K562 (cell line): ENCODE measurements around the gene SNX25.

Source experiments
- ATF1 ChIP-seq, 2 experiments: fragments of 450-650 bp in 1 of 2; IDR thresholded peaks; 2 replicates each; pipeline ENCODE4 v1.6.1; 2016; ENCODE audit warnings: missing compliant biosample characterization in 1 of 2, missing genetic modification characterization in 1 of 2
- CREBBP ChIP-seq: IDR thresholded peaks from one replicate; pipeline ENCODE4 v1.6.1; 2012; ENCODE audit warnings: low read depth, mild to moderate bottlenecking, control low read depth, inconsistent platforms, low read length
- NR2F6 ChIP-seq: fragments of 450-650 bp; formaldehyde crosslinking; IDR thresholded peaks from 2 replicates; pipeline ENCODE4 v1.4.0; 2020; ENCODE audit warnings: mild to moderate bottlenecking
- USF1 ChIP-seq: sonication (generic); formaldehyde crosslinking; IDR thresholded peaks from 2 replicates; pipeline ENCODE4 v1.9.0; 2022; ENCODE audit warnings: mild to moderate bottlenecking, missing genetic modification reagents
- ZBTB49 ChIP-seq: sonication (generic); formaldehyde crosslinking; IDR thresholded peaks from 2 replicates; pipeline ENCODE4 v1.8.0; 2022; ENCODE audit warnings: missing genetic modification reagents, mild to moderate bottlenecking, borderline replicate concordance
- ZNF511 ChIP-seq: sonication (generic); formaldehyde crosslinking; IDR thresholded peaks from 2 replicates; pipeline ENCODE4 v1.8.0; 2022; ENCODE audit warnings: mild to moderate bottlenecking, missing genetic modification reagents
- TF ChIP-seq, protein P1 (sequence below): fragments of 200-800 bp; sonication (Bioruptor generic); IDR thresholded peaks from 2 replicates; pipeline ENCODE4 v1.6.1; 2017; ENCODE audit warnings: missing genetic modification characterization, missing compliant biosample characterization

DNA sequence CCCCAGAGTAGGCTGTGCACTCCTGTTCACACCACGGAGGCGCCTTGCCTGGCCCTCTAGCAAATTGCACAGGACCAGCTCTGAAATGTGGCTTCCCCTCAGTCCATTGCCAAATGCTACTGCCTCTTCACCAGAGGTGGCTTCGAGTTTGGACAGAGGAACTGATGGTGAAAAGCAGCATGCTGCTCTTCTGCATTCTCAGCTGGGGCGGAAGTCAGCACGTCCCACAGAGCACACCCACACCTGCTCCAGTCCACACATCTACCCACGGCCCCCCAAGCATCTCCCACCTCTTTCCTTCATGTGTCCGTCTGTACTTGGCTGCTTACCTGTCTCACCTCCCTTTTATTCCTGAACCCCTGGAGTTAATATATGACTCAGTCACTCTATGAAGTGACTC is 142.8 kb downstream of the SNX25 start:
- TF ChIP-seq NR2F6 (no peak), USF1 (CRISPR knock-in tag) (no peak), ZNF511 (no peak), ZBTB49 (CRISPR knock-in tag) (no peak), CREBBP (no peak), ATF1 (CRISPR knock-in tag; IDR thresholded peaks at IDR 0.05) (no peak), ATF1 (tag; IDR thresholded peaks at IDR 0.05) (no peak)
- TF ChIP-seq, protein P1, sequence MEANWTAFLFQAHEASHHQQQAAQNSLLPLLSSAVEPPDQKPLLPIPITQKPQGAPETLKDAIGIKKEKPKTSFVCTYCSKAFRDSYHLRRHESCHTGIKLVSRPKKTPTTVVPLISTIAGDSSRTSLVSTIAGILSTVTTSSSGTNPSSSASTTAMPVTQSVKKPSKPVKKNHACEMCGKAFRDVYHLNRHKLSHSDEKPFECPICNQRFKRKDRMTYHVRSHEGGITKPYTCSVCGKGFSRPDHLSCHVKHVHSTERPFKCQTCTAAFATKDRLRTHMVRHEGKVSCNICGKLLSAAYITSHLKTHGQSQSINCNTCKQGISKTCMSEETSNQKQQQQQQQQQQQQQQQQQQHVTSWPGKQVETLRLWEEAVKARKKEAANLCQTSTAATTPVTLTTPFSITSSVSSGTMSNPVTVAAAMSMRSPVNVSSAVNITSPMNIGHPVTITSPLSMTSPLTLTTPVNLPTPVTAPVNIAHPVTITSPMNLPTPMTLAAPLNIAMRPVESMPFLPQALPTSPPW (CRISPR knock-in tag) = no peak
